ENCODE results near the gene SARM1.

SARM1 gene

GRCh38 chr17:28327709-28328108, 43.8 kb upstream of the SARM1 start:
- no peak for DNase-seq (ENCODE audit: low read depth)
- no peak overlapping the region for H3K4me3 ChIP-seq (ENCODE audit: low read depth, low read length)
- TF ChIP-seq, protein P1, sequence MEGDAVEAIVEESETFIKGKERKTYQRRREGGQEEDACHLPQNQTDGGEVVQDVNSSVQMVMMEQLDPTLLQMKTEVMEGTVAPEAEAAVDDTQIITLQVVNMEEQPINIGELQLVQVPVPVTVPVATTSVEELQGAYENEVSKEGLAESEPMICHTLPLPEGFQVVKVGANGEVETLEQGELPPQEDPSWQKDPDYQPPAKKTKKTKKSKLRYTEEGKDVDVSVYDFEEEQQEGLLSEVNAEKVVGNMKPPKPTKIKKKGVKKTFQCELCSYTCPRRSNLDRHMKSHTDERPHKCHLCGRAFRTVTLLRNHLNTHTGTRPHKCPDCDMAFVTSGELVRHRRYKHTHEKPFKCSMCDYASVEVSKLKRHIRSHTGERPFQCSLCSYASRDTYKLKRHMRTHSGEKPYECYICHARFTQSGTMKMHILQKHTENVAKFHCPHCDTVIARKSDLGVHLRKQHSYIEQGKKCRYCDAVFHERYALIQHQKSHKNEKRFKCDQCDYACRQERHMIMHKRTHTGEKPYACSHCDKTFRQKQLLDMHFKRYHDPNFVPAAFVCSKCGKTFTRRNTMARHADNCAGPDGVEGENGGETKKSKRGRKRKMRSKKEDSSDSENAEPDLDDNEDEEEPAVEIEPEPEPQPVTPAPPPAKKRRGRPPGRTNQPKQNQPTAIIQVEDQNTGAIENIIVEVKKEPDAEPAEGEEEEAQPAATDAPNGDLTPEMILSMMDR (IDR thresholded peaks at IDR 0.05; ENCODE audit: insufficient read depth, low read depth, low read length, missing control alignments) = no peak

DNA sequence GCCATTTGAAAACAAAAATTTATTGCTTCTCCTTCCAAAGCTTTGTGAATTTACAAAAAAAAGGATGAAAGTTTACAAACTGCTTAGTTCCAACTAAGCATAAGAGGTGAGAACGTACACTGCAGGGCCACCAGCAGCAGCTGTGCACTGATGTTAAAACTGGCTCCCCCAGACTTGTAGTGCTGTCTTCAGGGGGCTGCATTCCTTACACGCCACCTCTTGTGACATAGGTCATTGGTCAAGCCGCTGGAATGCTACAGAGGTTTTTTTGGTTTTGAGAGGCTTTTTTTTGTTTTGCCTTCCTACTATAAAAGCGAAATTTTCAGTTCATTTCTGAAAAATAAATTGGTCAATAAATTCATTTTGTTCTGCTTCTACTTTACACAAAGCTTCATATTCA, 43.2 kb upstream of the SARM1 start:
- TF ChIP-seq, protein P1 (IDR thresholded peaks at IDR 0.05; ENCODE audit: insufficient read depth, low read depth, low read length, missing control alignments) = no peak
- no peak for DNase-seq (ENCODE audit: low read depth)

DNA sequence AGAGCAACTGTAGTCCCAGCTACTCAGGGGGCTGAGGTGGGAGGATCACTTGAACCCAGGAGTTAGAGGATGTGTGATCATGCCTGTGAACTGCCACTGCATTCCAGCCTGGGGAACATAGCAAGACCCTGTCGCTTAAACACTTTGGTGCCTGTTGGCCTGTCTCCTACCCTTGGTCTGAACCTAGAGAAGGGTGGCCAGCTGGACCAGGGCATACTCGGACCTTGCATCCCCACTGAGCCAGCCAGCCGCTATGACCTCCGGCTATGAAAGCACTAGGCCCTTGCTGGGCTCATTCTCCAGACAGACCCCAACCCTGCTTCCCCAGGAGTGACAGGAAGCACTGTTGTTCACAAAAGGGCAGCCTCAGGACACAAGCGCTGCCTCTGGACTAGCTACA, 40.8 kb upstream of the SARM1 start:
- no peak for DNase-seq (ENCODE audit: low read depth)
- TF ChIP-seq, protein P1 (IDR thresholded peaks at IDR 0.05; ENCODE audit: insufficient read depth, low read depth, low read length, missing control alignments) = no peak
- H3K4me3 ChIP-seq (ENCODE audit: low read depth, low read length) = no peak overlapping the region

More for the DNA sequence above, 43.2 kb upstream of the SARM1 start:
- H3K4me3 ChIP-seq (ENCODE audit: low read depth, low read length) = no peak overlapping the region

DNA sequence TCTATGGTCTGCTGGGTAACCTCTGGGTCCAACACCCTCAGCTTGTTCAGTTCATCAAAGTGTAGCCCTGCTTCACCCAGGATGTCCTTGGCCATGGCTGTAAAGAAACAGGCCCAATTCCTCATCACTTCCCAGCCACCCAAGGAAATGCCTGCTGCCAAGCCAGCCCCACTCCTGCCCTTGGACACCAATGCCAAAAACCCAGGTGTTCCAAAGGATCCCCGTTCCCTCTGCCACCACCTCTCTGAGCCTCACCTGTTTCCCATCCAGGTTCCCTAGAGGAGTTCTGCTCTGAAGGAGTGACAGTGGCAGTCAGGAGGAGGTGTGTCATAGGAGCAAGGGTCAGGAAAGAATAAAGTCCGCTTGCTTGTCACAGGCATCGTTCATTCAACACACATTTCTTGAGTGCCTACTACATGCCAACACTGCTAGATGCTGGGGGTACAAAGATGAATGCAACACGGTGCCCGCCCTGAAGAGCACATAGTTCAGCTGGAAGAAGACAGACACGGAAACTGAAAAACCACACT, 39.5 kb upstream of the SARM1 start:
- no peak for DNase-seq (ENCODE audit: low read depth)
- TF ChIP-seq, protein P1 (IDR thresholded peaks at IDR 0.05; ENCODE audit: insufficient read depth, low read depth, low read length, missing control alignments) = no peak
- H3K4me3 ChIP-seq (ENCODE audit: low read depth, low read length) = no peak overlapping the region

DNA sequence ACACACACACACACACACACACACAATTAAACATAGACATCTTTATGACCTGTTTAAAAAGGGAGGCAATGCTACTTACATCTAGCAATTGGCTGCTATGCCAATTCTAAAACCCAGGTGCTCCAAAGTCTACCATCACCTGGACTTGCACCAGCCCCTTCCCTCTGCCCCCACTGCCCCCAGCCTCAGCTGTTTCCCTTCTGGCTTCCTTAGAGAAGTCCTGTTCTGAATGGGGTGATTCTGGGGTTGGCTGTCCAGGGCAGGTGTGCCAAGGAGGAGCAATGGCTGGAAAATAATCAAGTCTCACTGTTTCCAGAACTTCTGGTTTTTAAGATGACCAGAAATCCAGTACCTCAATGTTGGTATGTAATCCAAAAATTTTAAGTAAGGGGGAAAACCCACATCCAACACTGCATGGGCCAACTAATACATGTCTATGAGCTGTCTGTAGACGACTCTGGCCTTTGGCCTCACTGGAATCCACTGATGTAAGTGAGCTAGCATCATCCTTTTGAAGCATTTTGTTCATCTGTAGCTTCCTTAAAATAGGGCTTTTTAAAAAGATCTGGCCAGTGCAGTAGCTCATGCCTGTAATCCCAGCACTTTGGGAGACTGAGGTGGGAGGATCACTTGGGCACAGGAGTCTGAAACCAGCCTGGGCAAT, 38.3 kb upstream of the SARM1 start:
- H3K4me3 ChIP-seq (ENCODE audit: low read depth, low read length) = no peak overlapping the region
- DNase-seq (ENCODE audit: low read depth) = no peak
- TF ChIP-seq, protein P1 (IDR thresholded peaks at IDR 0.05; ENCODE audit: insufficient read depth, low read depth, low read length, missing control alignments) = no peak

DNA sequence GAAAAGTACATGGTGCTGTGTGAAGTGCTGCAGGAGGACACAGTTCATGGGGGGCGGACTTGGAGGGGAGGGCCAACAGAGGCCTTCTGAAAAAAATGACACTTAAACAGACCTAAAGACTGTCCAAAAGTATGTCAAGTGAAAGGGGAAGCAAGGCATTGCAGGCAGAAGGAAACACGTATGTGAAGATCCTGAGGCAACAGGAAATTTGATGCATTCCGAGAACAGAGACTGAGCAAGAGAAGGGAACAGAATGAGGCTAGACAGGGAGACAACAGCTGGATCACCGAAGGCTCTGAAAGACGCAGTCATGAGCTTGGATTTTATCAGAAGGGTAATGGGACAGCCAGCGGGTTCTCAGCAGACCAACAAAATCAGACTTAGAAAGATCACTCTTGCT, 37.3 kb upstream of the SARM1 start:
- TF ChIP-seq, protein P1 (IDR thresholded peaks at IDR 0.05; ENCODE audit: insufficient read depth, low read depth, low read length, missing control alignments) = no peak
- H3K4me3 ChIP-seq (ENCODE audit: low read depth, low read length) = peak overlapping the region; percentile 79
- no peak for DNase-seq (ENCODE audit: low read depth)

Measured in GM12865 (cell line).